Ascending aorta (tissue), 2 donors: ENCODE measurements around the gene CBLN3. TPM values are rescaled to one million over a fixed set of nuclear protein-coding genes. Genes with fewer than 3 reads are reported as not detected.

Source experiments
- DNase-seq, 2 donors: peaks; one replicate each; pipeline ENCODE4 v3.0.0-alpha.2; 2019; ENCODE audit warnings: low spot score in 2 of 2
- H3K27ac ChIP-seq, 2 donors: fragments of 200-600 bp; sonication (generic); one replicate each; pipeline ENCODE4 v1.5.1; 2016 to 2017; ENCODE audit warnings: mild to moderate bottlenecking in 1 of 2
- H3K27me3 ChIP-seq: fragments of 200-600 bp; sonication (generic); one replicate; pipeline ENCODE4 v1.5.1; 2017
- H3K36me3 ChIP-seq, 2 donors: fragments of 200-600 bp; sonication (generic); one replicate each; pipeline ENCODE4 v1.5.1; 2016
- H3K4me1 ChIP-seq, 2 donors: fragments of 200-600 bp; sonication (generic); one replicate each; pipeline ENCODE4 v1.5.1; 2016 to 2017; ENCODE audit warnings: mild to moderate bottlenecking in 1 of 2
- H3K4me3 ChIP-seq, 2 donors: fragments of 200-600 bp; sonication (generic); one replicate each; pipeline ENCODE4 v1.5.1; 2016 to 2017; ENCODE audit warnings: mild to moderate bottlenecking in 1 of 2
- H3K9me3 ChIP-seq, 2 donors: fragments of 200-600 bp; sonication (generic); one replicate each; pipeline ENCODE4 v1.5.1; 2016
- intact Hi-C: fragments of 100-400 bp; cut with DNase I; formaldehyde crosslinking; loops from one replicate; pipeline ENCODE4 v1.15.1; 2023
- total RNA-seq: library from RNA; depleted of rRNA; stranded (reverse); fragments of >200 nt; gene quantifications from one replicate; pipeline ENCODE4 v1.1.0, GENCODE V29; 2016
- TF ChIP-seq, protein P1 (sequence below), 3 experiments: fragments of 200-600 bp in 2 of 3; fragments of 450-650 bp in 1 of 3; sonication (generic) in 2 of 3; IDR thresholded peaks; one replicate each; pipeline ENCODE4 v1.5.1; 2016 to 2019; ENCODE audit warnings: antibody characterized with exemption in 3 of 3, mild to moderate bottlenecking in 1 of 3, moderate library complexity in 1 of 3

Gene CBLN3
- total RNA-seq, 1 donor from 2014 or later, result 2.2 TPM

GRCh38 chr14:24463884-24464785 is 34.7 kb upstream of the CBLN3 start:
- intact Hi-C loops, result no loop called here
- no peaks in the 10 kb centered on the region for H3K36me3 ChIP-seq
- H3K27me3 ChIP-seq, result no peaks in the 10 kb centered on the region
- no peak overlapping the region for H3K4me3 ChIP-seq
- no peaks in the 10 kb centered on the region for H3K9me3 ChIP-seq
- H3K27ac ChIP-seq, result no peak overlapping the region
- H3K4me1 ChIP-seq, result no peaks in the 10 kb centered on the region
- no peak for DNase-seq
- TF ChIP-seq, protein P1, sequence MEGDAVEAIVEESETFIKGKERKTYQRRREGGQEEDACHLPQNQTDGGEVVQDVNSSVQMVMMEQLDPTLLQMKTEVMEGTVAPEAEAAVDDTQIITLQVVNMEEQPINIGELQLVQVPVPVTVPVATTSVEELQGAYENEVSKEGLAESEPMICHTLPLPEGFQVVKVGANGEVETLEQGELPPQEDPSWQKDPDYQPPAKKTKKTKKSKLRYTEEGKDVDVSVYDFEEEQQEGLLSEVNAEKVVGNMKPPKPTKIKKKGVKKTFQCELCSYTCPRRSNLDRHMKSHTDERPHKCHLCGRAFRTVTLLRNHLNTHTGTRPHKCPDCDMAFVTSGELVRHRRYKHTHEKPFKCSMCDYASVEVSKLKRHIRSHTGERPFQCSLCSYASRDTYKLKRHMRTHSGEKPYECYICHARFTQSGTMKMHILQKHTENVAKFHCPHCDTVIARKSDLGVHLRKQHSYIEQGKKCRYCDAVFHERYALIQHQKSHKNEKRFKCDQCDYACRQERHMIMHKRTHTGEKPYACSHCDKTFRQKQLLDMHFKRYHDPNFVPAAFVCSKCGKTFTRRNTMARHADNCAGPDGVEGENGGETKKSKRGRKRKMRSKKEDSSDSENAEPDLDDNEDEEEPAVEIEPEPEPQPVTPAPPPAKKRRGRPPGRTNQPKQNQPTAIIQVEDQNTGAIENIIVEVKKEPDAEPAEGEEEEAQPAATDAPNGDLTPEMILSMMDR (IDR thresholded peaks at IDR 0.05), result no peak

- TF ChIP-seq, protein P1 (IDR thresholded peaks at IDR 0.05), result no peak
- no peak for DNase-seq
- intact Hi-C loops, result no loop called here
- Histone ChIP-seq H3K9me3 (no peaks in the 10 kb centered on the region), H3K27ac (no peak overlapping the region), H3K4me3 (no peak overlapping the region), H3K27me3 (no peaks in the 10 kb centered on the region), H3K36me3 (no peaks in the 10 kb centered on the region), H3K4me1 (no peaks in the 10 kb centered on the region)
These were observed 33.8 kb upstream of the CBLN3 start for GRCh38 chr14:24463017-24463883.

- Histone ChIP-seq H3K27ac (no peak overlapping the region), H3K36me3 (no peaks in the 10 kb centered on the region), H3K4me1 (no peaks in the 10 kb centered on the region), H3K27me3 (no peaks in the 10 kb centered on the region), H3K9me3 (no peaks in the 10 kb centered on the region), H3K4me3 (no peak overlapping the region)
- TF ChIP-seq, protein P1 (IDR thresholded peaks at IDR 0.05), result no peak
- intact Hi-C loops, result no loop called here
- DNase-seq, result no peak
These were observed 31.9 kb upstream of the CBLN3 start for GRCh38 chr14:24461336-24461735.

GRCh38 chr14:24459331-24459730 is 29.9 kb upstream of the CBLN3 start:
- Histone ChIP-seq H3K4me1 (no peaks in the 10 kb centered on the region), H3K36me3 (no peaks in the 10 kb centered on the region), H3K4me3 (no peak overlapping the region), H3K27ac (no peak overlapping the region), H3K9me3 (no peaks in the 10 kb centered on the region), H3K27me3 (no peaks in the 10 kb centered on the region)
- no peak for DNase-seq
- TF ChIP-seq, protein P1 (IDR thresholded peaks at IDR 0.05), result no peak
- intact Hi-C loops, result no loop called here

DNA sequence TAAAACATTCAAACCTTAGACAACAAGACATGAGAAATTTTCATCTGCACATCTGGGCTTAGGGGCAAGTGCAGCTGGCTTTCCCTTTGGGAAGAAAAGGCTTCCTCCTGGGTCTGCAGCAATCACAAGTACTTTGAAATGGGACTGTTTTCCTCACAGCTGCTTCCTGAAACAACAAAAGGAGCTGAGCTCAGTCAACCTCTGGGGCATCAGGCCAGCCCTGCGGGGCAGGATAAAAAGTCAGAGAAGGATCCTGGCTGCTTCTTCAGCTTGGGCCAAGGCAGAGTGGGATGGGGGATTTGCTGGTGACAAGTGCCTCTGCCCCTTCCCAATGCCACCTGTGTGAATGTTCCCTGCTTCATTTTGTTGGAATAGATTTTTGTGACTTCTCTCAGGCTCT is 29.3 kb upstream of the CBLN3 start:
- no peak for DNase-seq
- no peaks in the 10 kb centered on the region for H3K4me1 ChIP-seq
- no peak overlapping the region for H3K27ac ChIP-seq
- TF ChIP-seq, protein P1 (IDR thresholded peaks at IDR 0.05), result no peak
- H3K36me3 ChIP-seq, result no peaks in the 10 kb centered on the region
- intact Hi-C loops, result no loop called here
- no peaks in the 10 kb centered on the region for H3K27me3 ChIP-seq
- no peak overlapping the region for H3K4me3 ChIP-seq
- H3K9me3 ChIP-seq, result no peaks in the 10 kb centered on the region
